CD14-positive monocyte (primary cell): ENCODE data around the gene DNMBP. TPM values are rescaled to one million over a fixed set of nuclear protein-coding genes. Genes with fewer than 3 reads are reported as not detected.
A peak's percentile ranks its signal among the peaks of the same experiment; 100 is the strongest.
"Not testable (repeated sequence)": the region's sequence is repeated elsewhere in the genome, so short reads cannot be mapped to it uniquely, and the experiment has no call there.

Experiments used
- DNase-seq, 3 donors: peaks; one replicate each; pipeline ENCODE4 v3.0.0-alpha.2; 2011 to 2022
- H2AFZ ChIP-seq: 2 replicates; pipeline ENCODE4 v1.6.0; 2012; ENCODE audit warnings: mild to moderate bottlenecking, low read depth, low read length, inconsistent platforms; ENCODE audit not compliant: insufficient read depth, poor library complexity, severe bottlenecking
- H3K27ac ChIP-seq, 2 donors: 1 replicate in 1 of 2; 2 replicates in 1 of 2; pipeline ENCODE4 v1.5.1; 2012 to 2013; ENCODE audit warnings: low read length in 2 of 2, control low read depth in 1 of 2, inconsistent platforms in 1 of 2, low read depth in 1 of 2, mild to moderate bottlenecking in 1 of 2
- H3K27me3 ChIP-seq, 2 donors: one replicate each; pipeline versions ENCODE4 v1.6.0 to v1.6.1; 2011 to 2013; ENCODE audit warnings: low read length in 2 of 2; ENCODE audit not compliant: control insufficient read depth in 2 of 2, insufficient read depth in 2 of 2
- H3K36me3 ChIP-seq, 2 donors: replicated peaks in 1 of 2; 1 replicate in 1 of 2; 2 replicates in 1 of 2; pipeline versions ENCODE4 v1.5.1 to v1.6.1; 2012 to 2013; ENCODE audit warnings: low read length in 2 of 2, control low read depth in 1 of 2, inconsistent platforms in 1 of 2, mild to moderate bottlenecking in 1 of 2; ENCODE audit not compliant: insufficient read depth in 2 of 2, control insufficient read depth in 1 of 2
- H3K4me1 ChIP-seq, 2 donors: 1 replicate in 1 of 2; 2 replicates in 1 of 2; pipeline versions ENCODE4 v1.5.1 to v1.6.1; 2012 to 2013; ENCODE audit warnings: low read length in 2 of 2, control low read depth in 1 of 2, inconsistent platforms in 1 of 2, mild to moderate bottlenecking in 1 of 2, moderate library complexity in 1 of 2; ENCODE audit not compliant: insufficient read depth in 2 of 2, control insufficient read depth in 1 of 2
- H3K4me2 ChIP-seq: replicated peaks from 2 replicates; pipeline ENCODE3; 2012; ENCODE audit warnings: low read length, moderate library complexity, mild to moderate bottlenecking; ENCODE audit not compliant: poor library complexity, severe bottlenecking; ENCODE audit errors: extremely low read depth
- H3K4me3 ChIP-seq, 3 experiments: fragments of 200-600 bp in 1 of 3; sonication (generic) in 1 of 3; replicated peaks in 1 of 3; 1 replicate in 2 of 3; 2 replicates in 1 of 3; pipeline ENCODE4 v1.5.1; 2011 to 2013; ENCODE audit warnings: low read length in 3 of 3, mild to moderate bottlenecking in 3 of 3, control low read depth in 2 of 3, low read depth in 2 of 3, inconsistent platforms in 1 of 3, moderate library complexity in 1 of 3
- H3K79me2 ChIP-seq: 2 replicates; pipeline ENCODE4 v1.6.0; 2012; ENCODE audit warnings: mild to moderate bottlenecking, control low read depth, inconsistent platforms, low read length, moderate library complexity; ENCODE audit not compliant: insufficient read depth
- H3K9ac ChIP-seq: 2 replicates; pipeline ENCODE4 v1.6.0; 2017; ENCODE audit warnings: low read length, mild to moderate bottlenecking; ENCODE audit not compliant: insufficient read depth, poor library complexity, severe bottlenecking
- H3K9me3 ChIP-seq, 2 donors: replicated peaks in 1 of 2; 1 replicate in 1 of 2; 2 replicates in 1 of 2; pipeline versions ENCODE4 v1.5.1 to v1.6.1; 2012 to 2013; ENCODE audit warnings: low read length in 2 of 2, control low read depth in 1 of 2; ENCODE audit not compliant: control insufficient read depth in 1 of 2, insufficient read depth in 1 of 2
- H4K20me1 ChIP-seq: 2 replicates; pipeline ENCODE4 v1.6.0; 2012; ENCODE audit warnings: mild to moderate bottlenecking, low read length, control low read depth, moderate library complexity; ENCODE audit not compliant: insufficient read depth
- H3K27ac Mint-ChIP-seq, 7 donors: one replicate each; pipeline ENCODE4 v1.8.0; 2020; ENCODE audit warnings: mild to moderate bottlenecking in 7 of 7, mixed read lengths in 7 of 7, moderate library complexity in 6 of 7, inconsistent platforms in 2 of 7
- H3K27me3 Mint-ChIP-seq, 3 donors: one replicate each; pipeline ENCODE4 v1.8.0; 2021 to 2022; ENCODE audit warnings: low read depth in 3 of 3, mild to moderate bottlenecking in 3 of 3, mixed read lengths in 3 of 3, moderate library complexity in 3 of 3, inconsistent platforms in 1 of 3
- H3K36me3 Mint-ChIP-seq, 2 donors: one replicate each; pipeline ENCODE4 v1.8.0; 2020; ENCODE audit warnings: mixed read lengths in 2 of 2, inconsistent platforms in 1 of 2, mild to moderate bottlenecking in 1 of 2
- H3K4me1 Mint-ChIP-seq: one replicate; pipeline ENCODE4 v1.8.0; 2020; ENCODE audit warnings: mild to moderate bottlenecking, mixed read lengths
- H3K4me3 Mint-ChIP-seq, 2 donors: one replicate each; pipeline ENCODE4 v1.8.0; 2020; ENCODE audit warnings: mild to moderate bottlenecking in 2 of 2, mixed read lengths in 2 of 2, moderate library complexity in 1 of 2
- H3K9me3 Mint-ChIP-seq, 7 donors: one replicate each; pipeline ENCODE4 v1.8.0; 2020 to 2022; ENCODE audit warnings: mixed read lengths in 7 of 7, mild to moderate bottlenecking in 6 of 7, moderate library complexity in 6 of 7, inconsistent platforms in 2 of 7
- CTCF ChIP-seq: fragments of 200-600 bp; IDR thresholded peaks from one replicate; pipeline ENCODE4 v1.8.0; 2022; ENCODE audit warnings: antibody characterized with exemption, mild to moderate bottlenecking
- WGBS: methylation state at CpG from one replicate; pipeline ENCODE4 v1.1.5; 2013; ENCODE audit warnings: missing lambda C conversion rate; ENCODE audit not compliant: insufficient coverage; 5-methylcytosine and 5-hydroxymethylcytosine counted together
- intact Hi-C, 2 donors: fragments of 100-400 bp; cut with micrococcal nuclease; formaldehyde crosslinking; loops; one replicate each; pipeline versions ENCODE4 v1.15.0 to v1.15.1; 2023
- polyA plus RNA-seq, 3 donors: library from polyadenylated mRNA; depleted of rRNA in 1 of 3; unstranded in 2 of 3; stranded (reverse) in 1 of 3; fragments of 300-500 nt in 2 of 3; fragments of >200 nt in 1 of 3; fragmentation: Illumina TruSeq in 2 of 3; gene quantifications; 1 replicate in 2 of 3; 2 replicates in 1 of 3; pipeline ENCODE4 v1.2.3, GENCODE V29; 2012 to 2021

Gene DNMBP
- polyA plus RNA-seq, 3 donors: 0.83 to 10.3 (median 1.2) TPM

GRCh38 chr10:99843310-99843709 lies 166.4 kb downstream of the DNMBP start:
- no peaks in the 10 kb centered on the region for H3K36me3 ChIP-seq
- peak overlapping the region in 1 of 7 donors; percentile 66 for H3K27ac Mint-ChIP-seq
- peak overlapping the region; percentile 43 for H2AFZ ChIP-seq
- H3K9ac ChIP-seq: no peak overlapping the region
- H3K36me3 Mint-ChIP-seq: no peaks in the 10 kb centered on the region
- H3K27me3 Mint-ChIP-seq: peaks cover 3 to 8% (median 4%) of the 10 kb centered on the region in 3 donors
- H3K79me2 ChIP-seq: no peaks in the 10 kb centered on the region
- H3K9me3 ChIP-seq: no peaks in the 10 kb centered on the region
- no peak overlapping the region for H3K4me3 ChIP-seq
- H3K4me2 ChIP-seq: no peak overlapping the region
- H4K20me1 ChIP-seq: no peaks in the 10 kb centered on the region
- intact Hi-C loops: no loop called here
- TF ChIP-seq CTCF: no peak
- H3K27ac ChIP-seq: no peak overlapping the region
- no peaks in the 10 kb centered on the region for H3K9me3 Mint-ChIP-seq
- H3K4me1 Mint-ChIP-seq: peaks cover 23% of the 10 kb centered on the region
- DNase-seq: no peak
- WGBS: 78% methylated on average over 1 of the region's 3 CpGs
- no peaks in the 10 kb centered on the region for H3K27me3 ChIP-seq
- H3K4me1 ChIP-seq: peaks cover 13 to 16% of the 10 kb centered on the region in 2 donors
- H3K4me3 Mint-ChIP-seq: no peak overlapping the region

GRCh38 chr10:99841746-99842145 lies 168.0 kb downstream of the DNMBP start:
- Histone ChIP-seq H3K4me2 (no peak overlapping the region), H3K36me3 (no peaks in the 10 kb centered on the region), H3K4me1 (peaks cover 13 to 16% of the 10 kb centered on the region in 2 donors), H3K79me2 (no peaks in the 10 kb centered on the region), H3K4me3 (no peak overlapping the region), H3K27me3 (no peaks in the 10 kb centered on the region), H4K20me1 (no peaks in the 10 kb centered on the region), H3K9ac (no peak overlapping the region), H2AFZ (no peak overlapping the region), H3K27ac (no peak overlapping the region), H3K9me3 (no peaks in the 10 kb centered on the region)
- Mint-ChIP-seq H3K9me3 (no peaks in the 10 kb centered on the region), H3K4me1 (peaks cover 23% of the 10 kb centered on the region), H3K27ac (no peak overlapping the region), H3K36me3 (no peaks in the 10 kb centered on the region), H3K27me3 (peaks cover 2 to 7% (median 4%) of the 10 kb centered on the region in 3 donors), H3K4me3 (no peak overlapping the region)
- intact Hi-C loops: no loop called here
- DNase-seq: no peak
- WGBS: 99% methylated on average over 6 of the region's 7 CpGs
- TF ChIP-seq CTCF: no peak

- H3K79me2 ChIP-seq, H3K27me3 Mint-ChIP-seq, H3K4me3 ChIP-seq, H3K4me3 Mint-ChIP-seq, H3K36me3 ChIP-seq, H3K9me3 ChIP-seq, H3K27ac ChIP-seq, H3K36me3 Mint-ChIP-seq, H3K9me3 Mint-ChIP-seq, H3K27me3 ChIP-seq, DNase-seq, H2AFZ ChIP-seq, H3K4me2 ChIP-seq, H4K20me1 ChIP-seq, H3K9ac ChIP-seq, intact Hi-C loops: not testable (repeated sequence)
- 54% methylated on average over 2 of the region's 2 CpGs for WGBS
- Mint-ChIP-seq H3K4me1 (peaks cover 18% of the 10 kb centered on the region), H3K27ac (peak overlapping the region in 1 of 7 donors; percentile 70)
- peaks cover 8 to 10% of the 10 kb centered on the region in 2 donors for H3K4me1 ChIP-seq
Measured at GRCh38 chr10:99840859-99841258, 168.9 kb downstream of the DNMBP start.
